WTC11 (cell line): ENCODE results near the gene WDFY4.

Experiments used
- ATF2 ChIP-seq: sonication (generic); formaldehyde crosslinking; IDR thresholded peaks from 2 replicates; pipeline ENCODE4 v1.8.1; 2022; ENCODE audit warnings: low read depth, missing genetic modification reagents, borderline replicate concordance
- CBFB ChIP-seq: sonication (generic); formaldehyde crosslinking; IDR thresholded peaks from 2 replicates; pipeline ENCODE4 v1.8.1; 2022; ENCODE audit warnings: mild to moderate bottlenecking, low read depth, missing genetic modification reagents
- CTCF ChIP-seq: fragments of 200-600 bp; IDR thresholded peaks from 2 replicates; pipeline ENCODE4 v1.8.0; 2022; ENCODE audit warnings: antibody characterized with exemption
- MXD4 ChIP-seq: fragments of 250-450 bp; sonication (Bioruptor Pico); IDR thresholded peaks from 2 replicates; pipeline ENCODE4 v1.8.0; 2021; ENCODE audit warnings: mild to moderate bottlenecking, moderate library complexity, borderline replicate concordance
- SP1 ChIP-seq: sonication (generic); formaldehyde crosslinking; conservative IDR thresholded peaks from 2 replicates; pipeline ENCODE4 v1.8.1; 2022; ENCODE audit warnings: missing genetic modification reagents
- ZNF232 ChIP-seq: sonication (generic); formaldehyde crosslinking; IDR thresholded peaks from 2 replicates; pipeline ENCODE4 v1.8.0; 2022; ENCODE audit warnings: mild to moderate bottlenecking, missing genetic modification reagents
- ZNF263 ChIP-seq: sonication (generic); formaldehyde crosslinking; IDR thresholded peaks from 2 replicates; pipeline ENCODE4 v1.8.1; 2022; ENCODE audit warnings: low read depth, mild to moderate bottlenecking, moderate library complexity, missing genetic modification reagents
- TF ChIP-seq, protein P1 (sequence below): sonication (generic); formaldehyde crosslinking; conservative IDR thresholded peaks from 2 replicates; pipeline ENCODE4 v1.8.1; 2022; ENCODE audit warnings: mild to moderate bottlenecking, missing genetic modification reagents

DNA sequence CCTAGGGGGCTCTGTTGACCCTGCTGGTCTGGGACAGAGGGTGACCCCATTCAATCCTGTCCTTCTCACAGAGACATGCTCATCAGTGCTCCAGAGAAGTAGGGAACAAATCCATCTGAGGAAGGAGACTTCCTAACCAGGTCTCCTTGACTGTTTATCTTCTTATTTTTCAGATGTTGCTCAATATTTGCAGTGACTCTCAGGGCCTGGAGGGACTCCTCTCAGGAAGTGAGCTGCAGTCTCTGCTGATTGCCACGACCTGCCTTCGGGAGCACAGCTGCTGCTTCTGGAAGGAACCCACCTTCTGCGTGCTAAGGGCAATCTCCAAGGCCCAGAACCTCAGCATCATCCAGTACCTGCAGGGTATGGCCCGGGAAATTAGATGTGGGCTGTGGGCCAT is 41.0 kb downstream of the WDFY4 start:
- TF ChIP-seq CTCF (no peak), MXD4 (no peak), ZNF232 (CRISPR knock-in tag) (no peak), SP1 (CRISPR knock-in tag) (no peak), CBFB (CRISPR knock-in tag) (no peak), ATF2 (no peak), ZNF263 (CRISPR knock-in tag) (no peak)
- TF ChIP-seq, protein P1, sequence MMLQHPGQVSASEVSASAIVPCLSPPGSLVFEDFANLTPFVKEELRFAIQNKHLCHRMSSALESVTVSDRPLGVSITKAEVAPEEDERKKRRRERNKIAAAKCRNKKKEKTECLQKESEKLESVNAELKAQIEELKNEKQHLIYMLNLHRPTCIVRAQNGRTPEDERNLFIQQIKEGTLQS (CRISPR knock-in tag), result no peak
